ENCODE results near the gene BYSL. TPM values are rescaled to one million over a fixed set of nuclear protein-coding genes. Genes with fewer than 3 reads are reported as not detected.

The BYSL gene
- total and polyA plus RNA-seq, 9 of the 15 experiments (the other 6 are each of a cell fraction or from before 2014, with no cell fraction given): 22.2 to 92.3 (median 53.4) TPM

- no peaks in the 10 kb centered on the region for H3K27me3 ChIP-seq (ENCODE audit: control insufficient read depth in 2 of 2, insufficient read depth in 2 of 2, low read length in 2 of 2)
- BruUV-seq (replicated peaks): no TSS peak
- no peak overlapping the region for H2AFZ ChIP-seq (ENCODE audit: low read depth, low read length)
- H3K27ac ChIP-seq (ENCODE audit: extremely low read depth, low read depth, low read length): no peak overlapping the region
- H3K9me3 ChIP-seq (replicated peaks; ENCODE audit: control insufficient read depth, insufficient read depth, low read depth, low read length): no peaks in the 10 kb centered on the region
- no peak overlapping the region for H3K4me3 ChIP-seq
- no peaks in the 10 kb centered on the region for H3K9me1 ChIP-seq (ENCODE audit: control insufficient read depth, insufficient read depth, low read length)
- H3K36me3 ChIP-seq (ENCODE audit: control insufficient read depth, insufficient read depth, low read length): no peaks in the 10 kb centered on the region
- no peak overlapping the region for H3K9ac ChIP-seq (ENCODE audit: insufficient read depth in 1 of 2, low read depth in 2 of 2, low read length in 2 of 2)
- in situ Hi-C loops (cut with MboI): no loop called here
- 50% methylated on average over 5 of the region's 5 CpGs for WGBS (ENCODE audit: insufficient coverage, low coverage, missing lambda C conversion rate)
- ChIA-PET CTCF (ENCODE audit: low intra/inter-chr PET ratio) (no interaction called here), POLR2A (interaction anchor here (1.7 kb wide), 1 partner anchor 8 kb away, joined by 7 read pairs; no protein-coding TSS in a partner anchor)
- no peaks in the 10 kb centered on the region for H4K20me1 ChIP-seq (replicated peaks; ENCODE audit: control insufficient read depth, insufficient read depth, low read length)
- no peaks in the 10 kb centered on the region; the same call in 2 of the 3 replicates for H3K79me2 ChIP-seq (ENCODE audit: control insufficient read depth, insufficient read depth, low read length)
- ATAC-seq (no peak), FAIRE-seq (no peak), DNase-seq (ENCODE audit: extremely low read depth in 1 of 4, low spot score in 3 of 4) (no peak)
- H3K4me1 ChIP-seq (replicated peaks in 1 of 2; ENCODE audit: control insufficient read depth in 2 of 2, insufficient read depth in 2 of 2, low read length in 2 of 2): no peaks in the 10 kb centered on the region
- H3K4me2 ChIP-seq (ENCODE audit: insufficient read depth, low read length): no peak overlapping the region
- intact Hi-C loops (cut with micrococcal nuclease): no loop called here
- TF ChIP-seq ZNF175 (CRISPR knock-in tag; IDR thresholded peaks at IDR 0.05; ENCODE audit: low read depth): no peak
- no peak for TF ChIP-seq ETV5 (CRISPR knock-in tag; IDR thresholded peaks at IDR 0.05; ENCODE audit: low read depth)
- TF ChIP-seq MCM7 (IDR thresholded peaks at IDR 0.05): no peak
- TF ChIP-seq BRD9 (IDR thresholded peaks at IDR 0.05; ENCODE audit: low read depth, partially characterized antibody): no peak
- TF ChIP-seq TRIM25 (IDR thresholded peaks at IDR 0.05; ENCODE audit: borderline replicate concordance): no peak
- TF ChIP-seq RAD51 (IDR thresholded peaks at IDR 0.05; ENCODE audit: borderline replicate concordance, low read depth): no peak
- TF ChIP-seq CREB1 (IDR thresholded peaks at IDR 0.05): no peak
- no peak for TF ChIP-seq CREB1 (CRISPR knock-in tag; IDR thresholded peaks at IDR 0.05)
- TF ChIP-seq CREB5 (CRISPR knock-in tag; IDR thresholded peaks at IDR 0.05): no peak
- no peak for TF ChIP-seq ZNF23 (CRISPR knock-in tag; IDR thresholded peaks at IDR 0.05)
- TF ChIP-seq RBM34 (IDR thresholded peaks at IDR 0.05; ENCODE audit: borderline replicate concordance, insufficient read depth, low read length): no peak
- TF ChIP-seq SP1 (CRISPR knock-in tag; IDR thresholded peaks at IDR 0.05): no peak
- TF ChIP-seq NFATC3 (IDR thresholded peaks at IDR 0.05): no peak
- no peak for TF ChIP-seq RREB1 (CRISPR knock-in tag; IDR thresholded peaks at IDR 0.05)
- TF ChIP-seq FOXK2 (conservative IDR thresholded peaks at IDR 0.05 in 1 of 2, IDR thresholded peaks at IDR 0.05 in 1 of 2; ENCODE audit: low read depth in 2 of 2): no peak
- TF ChIP-seq MTA1 (IDR thresholded peaks at IDR 0.05; ENCODE audit: borderline replicate concordance): no peak
Measured at GRCh38 chr6:41884957-41885356, 36.3 kb upstream of the BYSL start.
